HepG2 (cell line): ENCODE measurements around the gene TICAM2. TPM values are rescaled to one million over a fixed set of nuclear protein-coding genes. Genes with fewer than 3 reads are reported as not detected.
A peak's percentile ranks its signal among the peaks of the same experiment; 100 is the strongest.

Experiments used
- ARNTL ChIP-seq: sonication (generic); formaldehyde crosslinking; IDR thresholded peaks from 2 replicates; pipeline ENCODE4 v1.4.0; 2020; ENCODE audit warnings: mild to moderate bottlenecking, missing genetic modification reagents
- FOXK1 ChIP-seq: sonication (generic); formaldehyde crosslinking; IDR thresholded peaks from 2 replicates; pipeline ENCODE4 v1.4.0; 2020; ENCODE audit warnings: low read depth, missing genetic modification reagents, borderline replicate concordance
- GATAD2A ChIP-seq: IDR thresholded peaks from 2 replicates; pipeline ENCODE4 v1.6.1; 2016
- HMG20B ChIP-seq: conservative IDR thresholded peaks from 2 replicates; pipeline ENCODE4 v1.6.1; 2016; ENCODE audit warnings: missing genetic modification reagents, missing compliant biosample characterization
- KLF16 ChIP-seq, 2 experiments: sonication (generic) in 1 of 2; formaldehyde crosslinking in 1 of 2; IDR thresholded peaks; 2 replicates each; pipeline versions ENCODE4 v1.6.1 to v1.8.0; 2016 to 2023; ENCODE audit warnings: missing genetic modification reagents in 2 of 2, missing compliant biosample characterization in 1 of 2
- MIXL1 ChIP-seq: IDR thresholded peaks from 2 replicates; pipeline ENCODE4 v1.6.1; 2016
- NFYB ChIP-seq: sonication (generic); formaldehyde crosslinking; IDR thresholded peaks from 2 replicates; pipeline ENCODE4 v1.4.0; 2020; ENCODE audit warnings: missing genetic modification reagents
- RARA ChIP-seq: IDR thresholded peaks from 2 replicates; pipeline ENCODE4 v1.6.1; 2016; ENCODE audit warnings: missing genetic modification reagents, missing compliant biosample characterization
- RBFOX2 ChIP-seq: fragments of 200-400 bp; formaldehyde crosslinking; IDR thresholded peaks from 2 replicates; pipeline ENCODE4 v1.6.1; 2017; ENCODE audit warnings: low read depth, mild to moderate bottlenecking, low read length
- RFX5 ChIP-seq: IDR thresholded peaks from 2 replicates; pipeline ENCODE4 v1.6.1; 2011; ENCODE audit warnings: low read depth, low read length, improper control_type of control experiment
- RFXAP ChIP-seq: sonication (generic); formaldehyde crosslinking; IDR thresholded peaks from 2 replicates; pipeline ENCODE4 v1.4.0; 2020; ENCODE audit warnings: missing genetic modification reagents, borderline replicate concordance
- SCMH1 ChIP-seq: sonication (generic); formaldehyde crosslinking; IDR thresholded peaks from 2 replicates; pipeline ENCODE4 v1.9.0; 2021; ENCODE audit warnings: missing genetic modification reagents, mild to moderate bottlenecking, borderline replicate concordance
- SIN3B ChIP-seq: fragments of 150-350 bp; IDR thresholded peaks from 2 replicates; pipeline ENCODE4 v1.6.1; 2014; ENCODE audit warnings: low read length
- SMYD3 ChIP-seq: sonication (generic); formaldehyde crosslinking; IDR thresholded peaks from 2 replicates; pipeline ENCODE4 v1.8.1; 2023; ENCODE audit warnings: mild to moderate bottlenecking, missing genetic modification reagents
- TARDBP ChIP-seq: sonication (generic); formaldehyde crosslinking; IDR thresholded peaks from 2 replicates; pipeline ENCODE4 v1.8.0; 2022; ENCODE audit warnings: mild to moderate bottlenecking, missing genetic modification reagents
- ZNF124 ChIP-seq: sonication (generic); formaldehyde crosslinking; IDR thresholded peaks from 2 replicates; pipeline ENCODE4 v1.4.0; 2020; ENCODE audit warnings: missing genetic modification reagents
- ZNF143 ChIP-seq: sonication (generic); formaldehyde crosslinking; IDR thresholded peaks from 2 replicates; pipeline ENCODE4 v1.4.0; 2020; ENCODE audit warnings: missing genetic modification reagents
- ZNF282 ChIP-seq: fragments of 450-650 bp; IDR thresholded peaks from 2 replicates; pipeline ENCODE4 v1.6.1; 2018; ENCODE audit not compliant: partially characterized antibody
- ZNF317 ChIP-seq: sonication (generic); formaldehyde crosslinking; IDR thresholded peaks from 2 replicates; pipeline ENCODE4 v1.5.0; 2020; ENCODE audit warnings: mild to moderate bottlenecking, missing genetic modification reagents
- ZNF569 ChIP-seq: sonication (generic); formaldehyde crosslinking; IDR thresholded peaks from 2 replicates; pipeline ENCODE4 v1.5.0; 2020; ENCODE audit warnings: mild to moderate bottlenecking, missing genetic modification reagents, moderate library complexity, borderline replicate concordance
- polyA plus RNA-seq, 8 experiments: library from polyadenylated mRNA; depleted of rRNA in 3 of 8; stranded (reverse) in 7 of 8; unstranded in 1 of 8; fragments of >200 nt; fragmentation: Illumina TruSeq in 4 of 8; extraction: Trizol in 4 of 8; gene quantifications; 2 replicates each; pipeline versions ENCODE4 v1.2.1 to v1.2.3, GENCODE V29; 2011 to 2016; ENCODE audit warnings: low read depth in 4 of 8, missing spikeins in 1 of 8, mixed read lengths in 1 of 8; ENCODE audit not compliant: insufficient read depth in 1 of 8
- total RNA-seq, 5 experiments: library from RNA; depleted of rRNA; stranded (reverse); fragments of >200 nt; fragmentation: Illumina TruSeq; extraction: Trizol; gene quantifications; 2 replicates each; pipeline ENCODE4 v1.2.3, GENCODE V29; 2016; ENCODE audit warnings: low read depth in 1 of 5
- TF ChIP-seq, protein P1 (sequence below): sonication (generic); formaldehyde crosslinking; IDR thresholded peaks from 2 replicates; pipeline ENCODE4 v1.4.0; 2020; ENCODE audit warnings: missing genetic modification reagents
- TF ChIP-seq, protein P2 (sequence below): sonication (generic); formaldehyde crosslinking; IDR thresholded peaks from 2 replicates; pipeline ENCODE4 v1.5.0; 2020; ENCODE audit warnings: missing genetic modification reagents
- TF ChIP-seq, protein P3 (sequence below): sonication (generic); formaldehyde crosslinking; IDR thresholded peaks from 2 replicates; pipeline ENCODE4 v1.5.0; 2020; ENCODE audit warnings: missing genetic modification reagents
- TF ChIP-seq, protein P4 (sequence below): sonication (generic); formaldehyde crosslinking; IDR thresholded peaks from 2 replicates; pipeline ENCODE4 v1.4.0; 2020; ENCODE audit warnings: missing genetic modification reagents
- TF ChIP-seq, protein P5 (sequence below): IDR thresholded peaks from 2 replicates; pipeline ENCODE4 v1.6.1; 2016; ENCODE audit warnings: mild to moderate bottlenecking

TICAM2 gene
- total and polyA plus RNA-seq, 2 of the 13 experiments (the other 11 are each of a cell fraction or from before 2014, with no cell fraction given), result 0.04 TPM; not detected in 1

DNA sequence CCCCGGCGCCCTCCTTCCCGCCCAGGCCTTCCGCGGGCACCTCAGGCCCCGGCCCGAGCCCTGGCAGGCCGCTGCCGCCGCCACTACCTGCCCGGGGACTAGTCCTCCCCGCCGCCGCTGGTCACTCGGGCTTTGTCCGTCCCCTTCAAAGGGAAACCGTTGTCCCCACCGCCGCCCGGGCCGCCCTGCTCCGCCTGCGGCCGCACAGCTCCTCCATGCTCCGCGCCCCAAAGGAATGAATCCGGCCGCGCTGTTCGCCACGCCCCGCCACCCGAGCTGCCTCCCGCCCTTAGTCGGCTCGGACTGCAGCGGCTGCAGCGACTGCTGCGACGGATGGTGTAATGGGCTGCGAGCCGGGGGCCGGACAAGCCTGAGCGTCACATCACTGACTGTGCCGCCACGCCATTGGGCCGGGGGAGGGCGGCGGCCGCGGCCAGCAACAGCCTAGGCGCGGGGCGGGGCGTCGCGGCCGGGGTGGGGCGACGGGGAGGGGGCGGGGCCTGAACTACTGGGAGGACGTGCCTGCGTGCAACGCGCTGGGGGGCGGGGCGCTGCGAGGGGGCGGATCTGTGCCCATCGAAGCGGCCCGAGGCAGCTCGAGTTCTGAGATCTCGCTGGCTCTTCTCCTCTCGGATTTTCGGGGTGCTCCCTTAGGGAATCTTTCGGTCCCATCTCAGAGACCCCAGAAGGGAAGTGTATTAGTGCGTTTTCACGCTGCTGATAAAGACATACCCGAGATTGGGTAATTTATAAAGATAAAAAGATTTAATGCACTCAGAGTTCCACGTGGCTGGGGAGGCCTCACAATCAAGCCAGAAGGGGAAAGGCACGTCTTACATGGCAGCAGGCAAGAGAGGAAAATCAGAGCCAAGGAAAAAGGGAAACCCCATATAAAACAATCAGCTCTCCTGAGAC, 57.6 kb downstream of the TICAM2 start, which contains the start of gene FEM1C (continued):
- TF ChIP-seq, protein P1, sequence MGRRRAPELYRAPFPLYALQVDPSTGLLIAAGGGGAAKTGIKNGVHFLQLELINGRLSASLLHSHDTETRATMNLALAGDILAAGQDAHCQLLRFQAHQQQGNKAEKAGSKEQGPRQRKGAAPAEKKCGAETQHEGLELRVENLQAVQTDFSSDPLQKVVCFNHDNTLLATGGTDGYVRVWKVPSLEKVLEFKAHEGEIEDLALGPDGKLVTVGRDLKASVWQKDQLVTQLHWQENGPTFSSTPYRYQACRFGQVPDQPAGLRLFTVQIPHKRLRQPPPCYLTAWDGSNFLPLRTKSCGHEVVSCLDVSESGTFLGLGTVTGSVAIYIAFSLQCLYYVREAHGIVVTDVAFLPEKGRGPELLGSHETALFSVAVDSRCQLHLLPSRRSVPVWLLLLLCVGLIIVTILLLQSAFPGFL (CRISPR knock-in tag), result no peak
- TF ChIP-seq ZNF317 (CRISPR knock-in tag), result peak; percentile 63; the same call in 1 of the 2 replicates
- TF ChIP-seq ZNF569 (CRISPR knock-in tag), result peak; percentile 73; the same call in 1 of the 2 replicates
- TF ChIP-seq SMYD3, result no peak
- TF ChIP-seq SIN3B, result peak; percentile 33; the same call in 1 of the 2 replicates
- TF ChIP-seq RFX5, result 0 out of 2 replicates have a peak, but pooled peaks have one; percentile 17
- TF ChIP-seq, protein P2, sequence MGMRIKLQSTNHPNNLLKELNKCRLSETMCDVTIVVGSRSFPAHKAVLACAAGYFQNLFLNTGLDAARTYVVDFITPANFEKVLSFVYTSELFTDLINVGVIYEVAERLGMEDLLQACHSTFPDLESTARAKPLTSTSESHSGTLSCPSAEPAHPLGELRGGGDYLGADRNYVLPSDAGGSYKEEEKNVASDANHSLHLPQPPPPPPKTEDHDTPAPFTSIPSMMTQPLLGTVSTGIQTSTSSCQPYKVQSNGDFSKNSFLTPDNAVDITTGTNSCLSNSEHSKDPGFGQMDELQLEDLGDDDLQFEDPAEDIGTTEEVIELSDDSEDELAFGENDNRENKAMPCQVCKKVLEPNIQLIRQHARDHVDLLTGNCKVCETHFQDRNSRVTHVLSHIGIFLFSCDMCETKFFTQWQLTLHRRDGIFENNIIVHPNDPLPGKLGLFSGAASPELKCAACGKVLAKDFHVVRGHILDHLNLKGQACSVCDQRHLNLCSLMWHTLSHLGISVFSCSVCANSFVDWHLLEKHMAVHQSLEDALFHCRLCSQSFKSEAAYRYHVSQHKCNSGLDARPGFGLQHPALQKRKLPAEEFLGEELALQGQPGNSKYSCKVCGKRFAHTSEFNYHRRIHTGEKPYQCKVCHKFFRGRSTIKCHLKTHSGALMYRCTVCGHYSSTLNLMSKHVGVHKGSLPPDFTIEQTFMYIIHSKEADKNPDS (CRISPR knock-in tag), result no peak
- TF ChIP-seq TARDBP (CRISPR knock-in tag), result peak; percentile 72
- TF ChIP-seq, protein P3, sequence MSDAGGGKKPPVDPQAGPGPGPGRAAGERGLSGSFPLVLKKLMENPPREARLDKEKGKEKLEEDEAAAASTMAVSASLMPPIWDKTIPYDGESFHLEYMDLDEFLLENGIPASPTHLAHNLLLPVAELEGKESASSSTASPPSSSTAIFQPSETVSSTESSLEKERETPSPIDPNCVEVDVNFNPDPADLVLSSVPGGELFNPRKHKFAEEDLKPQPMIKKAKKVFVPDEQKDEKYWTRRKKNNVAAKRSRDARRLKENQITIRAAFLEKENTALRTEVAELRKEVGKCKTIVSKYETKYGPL (CRISPR knock-in tag), result no peak
- TF ChIP-seq ARNTL (CRISPR knock-in tag), result no peak
- TF ChIP-seq FOXK1 (CRISPR knock-in tag), result peak; percentile 45; the same call in 1 of the 2 replicates
- peak; percentile 51 for TF ChIP-seq GATAD2A (CRISPR knock-in tag)
- TF ChIP-seq, protein P4, sequence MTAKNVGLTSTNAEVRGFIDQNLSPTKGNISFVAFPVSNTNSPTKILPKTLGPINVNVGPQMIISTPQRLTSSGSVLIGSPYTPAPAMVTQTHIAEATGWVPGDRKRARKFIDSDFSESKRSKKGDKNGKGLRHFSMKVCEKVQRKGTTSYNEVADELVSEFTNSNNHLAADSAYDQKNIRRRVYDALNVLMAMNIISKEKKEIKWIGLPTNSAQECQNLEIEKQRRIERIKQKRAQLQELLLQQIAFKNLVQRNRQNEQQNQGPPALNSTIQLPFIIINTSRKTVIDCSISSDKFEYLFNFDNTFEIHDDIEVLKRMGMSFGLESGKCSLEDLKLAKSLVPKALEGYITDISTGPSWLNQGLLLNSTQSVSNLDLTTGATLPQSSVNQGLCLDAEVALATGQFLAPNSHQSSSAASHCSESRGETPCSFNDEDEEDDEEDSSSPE (CRISPR knock-in tag), result peak; percentile 73
- peak; percentile 96 for TF ChIP-seq RBFOX2
- no peak for TF ChIP-seq HMG20B (CRISPR knock-in tag)
- no peak for TF ChIP-seq ZNF124
- TF ChIP-seq, protein P5, sequence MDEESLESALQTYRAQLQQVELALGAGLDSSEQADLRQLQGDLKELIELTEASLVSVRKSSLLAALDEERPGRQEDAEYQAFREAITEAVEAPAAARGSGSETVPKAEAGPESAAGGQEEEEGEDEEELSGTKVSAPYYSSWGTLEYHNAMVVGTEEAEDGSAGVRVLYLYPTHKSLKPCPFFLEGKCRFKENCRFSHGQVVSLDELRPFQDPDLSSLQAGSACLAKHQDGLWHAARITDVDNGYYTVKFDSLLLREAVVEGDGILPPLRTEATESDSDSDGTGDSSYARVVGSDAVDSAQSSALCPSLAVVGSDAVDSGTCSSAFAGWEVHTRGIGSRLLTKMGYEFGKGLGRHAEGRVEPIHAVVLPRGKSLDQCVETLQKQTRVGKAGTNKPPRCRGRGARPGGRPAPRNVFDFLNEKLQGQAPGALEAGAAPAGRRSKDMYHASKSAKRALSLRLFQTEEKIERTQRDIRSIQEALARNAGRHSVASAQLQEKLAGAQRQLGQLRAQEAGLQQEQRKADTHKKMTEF (CRISPR knock-in tag), result peak; percentile 90
- TF ChIP-seq SCMH1 (CRISPR knock-in tag), result no peak
- peak; percentile 69; the same call in 1 of the 2 replicates for TF ChIP-seq MIXL1 (CRISPR knock-in tag)
- peak; percentile 50 for TF ChIP-seq NFYB
- no peak for TF ChIP-seq ZNF282
- TF ChIP-seq RARA, result peak; percentile 44; the same call in 1 of the 2 replicates
- peak; percentile 78 for TF ChIP-seq RFXAP
- peak in 1 of 2 experiments; percentile 81; a peak in 2 of 4 replicates for TF ChIP-seq KLF16 (CRISPR knock-in tag; IDR thresholded peaks at IDR 0.05)
- TF ChIP-seq ZNF143, result no peak
